Adrenal gland (tissue), 5 donors: Measurements from ENCODE around the gene KCTD10.

Experiments
- CTCF ChIP-seq, 6 experiments: fragments of 450-650 bp in 4 of 6; fragments of 200-600 bp in 2 of 6; sonication (generic) in 1 of 6; IDR thresholded peaks; 1 replicate in 5 of 6; 2 replicates in 1 of 6; pipeline versions ENCODE4 v1.5.1 to v1.8.0; 2016 to 2021; ENCODE audit warnings: antibody characterized with exemption in 6 of 6, mild to moderate bottlenecking in 2 of 6, moderate library complexity in 1 of 6
- POLR2A ChIP-seq, 2 donors: fragments of 450-650 bp; IDR thresholded peaks; one replicate each; pipeline ENCODE4 v1.6.1; 2017; ENCODE audit warnings: antibody characterized with exemption in 2 of 2, mild to moderate bottlenecking in 2 of 2, moderate library complexity in 1 of 2
- donor health status: DM: no; HTN: no; CAD: no.

- TF ChIP-seq CTCF (IDR thresholded peaks at IDR 0.05) (no peak), POLR2A (IDR thresholded peaks at IDR 0.05) (no peak)
Measured at GRCh38 chr12:109467978-109468676, 9.0 kb downstream of the KCTD10 start.
